Inflammatory macrophage treated with lipopolysaccharide for 1 hour (primary cell): ENCODE measurements around the gene RNF149.
"Not testable (repeated sequence)": the region's sequence is repeated elsewhere in the genome, so short reads cannot be mapped to it uniquely, and the experiment has no call there.

Experiments
- DNase-seq, 2 donors: peaks; one replicate each; pipeline ENCODE4 v3.0.0-alpha.2; 2020 to 2022

RNF149 gene

GRCh38 chr2:101253703-101254450, 54.6 kb downstream of the RNF149 start:
- no peak for DNase-seq

GRCh38 chr2:101253013-101253702, 55.3 kb downstream of the RNF149 start:
- peak; percentile 28 to 42 for DNase-seq

- DNase-seq, result peak; percentile 98 to 99
Observed at GRCh38 chr2:101252408-101253012, 56.0 kb downstream of the RNF149 start, which contains the start of gene CNOT11. Gene CNOT11 (plus strand): TSS chr2:101252886. CDS start chr2:101252965, 79 bp downstream.

- no peak for DNase-seq
Observed at GRCh38 chr2:101251844-101252407, 56.6 kb downstream of the RNF149 start.

- DNase-seq, result not testable (repeated sequence)
Observed at GRCh38 chr2:101251246-101251781, 57.2 kb downstream of the RNF149 start.

- DNase-seq, result no peak
Observed at GRCh38 chr2:101249826-101250225, 58.7 kb downstream of the RNF149 start.

GRCh38 chr2:101248756-101249155, 59.7 kb downstream of the RNF149 start:
- DNase-seq, result not testable (repeated sequence)

- not testable (repeated sequence) for DNase-seq
Observed at GRCh38 chr2:101245468-101245867, 63.0 kb downstream of the RNF149 start.

GRCh38 chr2:101244899-101245298, 63.6 kb downstream of the RNF149 start:
- DNase-seq, result not testable (repeated sequence)

- DNase-seq, result not testable (repeated sequence)
Observed at GRCh38 chr2:101244373-101244772, 64.1 kb downstream of the RNF149 start.

GRCh38 chr2:101241158-101241557, 67.3 kb downstream of the RNF149 start:
- no peak for DNase-seq

- peak in 1 of 2 donors; percentile 29 for DNase-seq
Observed at GRCh38 chr2:101240694-101241093, 67.8 kb downstream of the RNF149 start.

- not testable (repeated sequence) for DNase-seq
Observed at GRCh38 chr2:101239760-101240118, 68.8 kb downstream of the RNF149 start.

GRCh38 chr2:101238930-101239759, 69.4 kb downstream of the RNF149 start:
- peak in 1 of 2 donors; percentile 27 for DNase-seq

GRCh38 chr2:101237944-101238343, 70.6 kb downstream of the RNF149 start:
- not testable (repeated sequence) for DNase-seq

GRCh38 chr2:101235956-101236355, 72.5 kb downstream of the RNF149 start:
- not testable (repeated sequence) for DNase-seq

GRCh38 chr2:101234169-101234938, 74.1 kb downstream of the RNF149 start:
- no peak for DNase-seq

- DNase-seq, result no peak
Observed at GRCh38 chr2:101232770-101233169, 75.7 kb downstream of the RNF149 start.

GRCh38 chr2:101231937-101232730, 76.4 kb downstream of the RNF149 start:
- DNase-seq, result no peak

GRCh38 chr2:101231240-101231639, 77.3 kb downstream of the RNF149 start:
- DNase-seq, result no peak
